HEK293T (cell line): Measurements from ENCODE around the gene RPS19BP1.
"Not testable (repeated sequence)": the region's sequence is repeated elsewhere in the genome, so short reads cannot be mapped to it uniquely, and the experiment has no call there.

ENCODE experiments used
- CTCF ChIA-PET: fragments of 350-600 bp; formaldehyde crosslinking; extraction: SDS; loops from one replicate; lab custom pipeline; 2021; ENCODE audit warnings: antibody characterized with exemption, inconsistent platforms; lab: Yijun Ruan, JAX
- POLR2A ChIA-PET: fragments of 350-600 bp; formaldehyde crosslinking; extraction: SDS; loops from one replicate; lab custom pipeline; 2020; ENCODE audit warnings: antibody characterized with exemption, inconsistent platforms; lab: Yijun Ruan, JAX
- DNase-seq: peaks from one replicate; pipeline ENCODE4 v3.0.0; 2012; ENCODE audit warnings: mixed read lengths; ENCODE audit errors: extremely low spot score
- ARNT ChIP-seq: fragments of 450-650 bp; IDR thresholded peaks from 2 replicates; pipeline ENCODE4 v1.6.1; 2017; ENCODE audit warnings: mild to moderate bottlenecking
- BHLHE40 ChIP-seq: fragments of 450-650 bp; IDR thresholded peaks from 2 replicates; pipeline ENCODE4 v1.6.1; 2016; ENCODE audit warnings: mild to moderate bottlenecking, moderate library complexity, borderline replicate concordance
- CTBP1 ChIP-seq: fragments of 450-650 bp; IDR thresholded peaks from 2 replicates; pipeline ENCODE4 v1.6.1; 2016; ENCODE audit warnings: borderline replicate concordance
- ELF4 ChIP-seq: fragments of 450-650 bp; IDR thresholded peaks from 2 replicates; pipeline ENCODE4 v1.6.1; 2017; ENCODE audit warnings: antibody characterized with exemption
- FOXA1 ChIP-seq: fragments of 450-650 bp; IDR thresholded peaks from 2 replicates; pipeline ENCODE4 v1.6.1; 2016; ENCODE audit warnings: mild to moderate bottlenecking
- FOXK2 ChIP-seq: fragments of 450-650 bp; IDR thresholded peaks from 2 replicates; pipeline ENCODE4 v1.6.1; 2016; ENCODE audit warnings: mild to moderate bottlenecking
- FOXM1 ChIP-seq: fragments of 450-650 bp; IDR thresholded peaks from 2 replicates; pipeline ENCODE4 v1.6.1; 2017; ENCODE audit warnings: mild to moderate bottlenecking, borderline replicate concordance
- HDGF ChIP-seq: fragments of 450-650 bp; IDR thresholded peaks from 2 replicates; pipeline ENCODE4 v1.6.1; 2017; ENCODE audit warnings: antibody characterized with exemption, borderline replicate concordance
- L3MBTL2 ChIP-seq: fragments of 450-650 bp; conservative IDR thresholded peaks from 2 replicates; pipeline ENCODE4 v1.6.1; 2016; ENCODE audit warnings: mild to moderate bottlenecking
- LEF1 ChIP-seq: fragments of 450-650 bp; IDR thresholded peaks from 2 replicates; pipeline ENCODE4 v1.6.1; 2017; ENCODE audit warnings: mild to moderate bottlenecking, borderline replicate concordance
- NFRKB ChIP-seq: fragments of 450-650 bp; IDR thresholded peaks from 2 replicates; pipeline ENCODE4 v1.6.1; 2016; ENCODE audit warnings: mild to moderate bottlenecking, moderate library complexity
- PKNOX1 ChIP-seq: fragments of 450-650 bp; IDR thresholded peaks from 2 replicates; pipeline ENCODE4 v1.6.1; 2016
- SP1 ChIP-seq: fragments of 450-650 bp; IDR thresholded peaks from 2 replicates; pipeline ENCODE4 v1.6.1; 2017
- SUZ12 ChIP-seq: fragments of 450-650 bp; IDR thresholded peaks from 2 replicates; pipeline ENCODE4 v1.6.1; 2016; ENCODE audit warnings: mild to moderate bottlenecking
- TARDBP ChIP-seq: fragments of 450-650 bp; IDR thresholded peaks from 2 replicates; pipeline ENCODE4 v1.6.1; 2016
- ZNF384 ChIP-seq: fragments of 450-650 bp; IDR thresholded peaks from 2 replicates; pipeline ENCODE4 v1.6.1; 2016

Gene RPS19BP1

GRCh38 chr22:39508393-39508792 is 24.2 kb downstream of the RPS19BP1 start:
- no peak for TF ChIP-seq ELF4
- no peak for TF ChIP-seq CTBP1
- TF ChIP-seq HDGF = no peak
- TF ChIP-seq SP1 = no peak
- TF ChIP-seq FOXA1 = no peak
- no peak for TF ChIP-seq PKNOX1
- no peak for TF ChIP-seq L3MBTL2
- no peak for TF ChIP-seq LEF1
- no peak for TF ChIP-seq BHLHE40
- no peak for TF ChIP-seq FOXM1
- TF ChIP-seq ZNF384 = no peak
- no peak for TF ChIP-seq ARNT
- no peak for DNase-seq
- POLR2A ChIA-PET = interaction anchor here (1.3 to 2.4 kb wide), 2 partner anchors 12 to 14 kb away, joined by 3 to 16 read pairs; partner anchors contain the start of gene ATF4
- CTCF ChIA-PET = no interaction called here

GRCh38 chr22:39507021-39507420 is 25.5 kb downstream of the RPS19BP1 start:
- POLR2A ChIA-PET = interaction anchor here (1.6 to 2.4 kb wide), 2 partner anchors 11 to 13 kb away, joined by 6 to 16 read pairs; partner anchors contain the start of gene ATF4
- CTCF ChIA-PET = interaction anchor here (0.8 kb wide), 1 partner anchor 22 kb away, joined by 3 read pairs; no protein-coding TSS in a partner anchor
- DNase-seq = not testable (repeated sequence)

DNA sequence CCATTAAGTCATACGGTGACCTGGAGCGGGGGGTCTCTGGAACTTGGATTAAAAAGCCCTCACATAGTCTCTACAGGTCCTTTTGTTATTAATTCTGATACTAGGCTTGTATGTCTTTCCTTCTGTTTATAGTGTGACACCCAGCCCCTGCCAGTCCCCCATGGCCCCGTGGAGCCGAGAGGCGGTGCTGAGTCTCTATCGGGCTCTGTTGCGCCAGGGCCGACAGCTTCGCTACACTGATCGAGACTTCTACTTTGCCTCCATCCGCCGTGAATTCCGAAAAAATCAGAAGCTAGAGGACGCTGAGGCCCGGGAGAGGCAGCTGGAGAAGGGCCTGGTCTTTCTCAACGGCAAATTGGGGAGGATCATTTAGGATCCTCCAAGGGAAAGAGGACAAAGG is 28.5 kb downstream of the RPS19BP1 start:
- TF ChIP-seq FOXA1 (no peak), HDGF (no peak), FOXK2 (no peak), ZNF384 (no peak), FOXM1 (no peak), CTBP1 (no peak), SUZ12 (no peak), L3MBTL2 (no peak), ELF4 (no peak), LEF1 (no peak), ARNT (no peak), SP1 (no peak), BHLHE40 (no peak), PKNOX1 (no peak), NFRKB (no peak), TARDBP (no peak)
- CTCF ChIA-PET = interaction anchor here (1.5 kb wide), 1 partner anchor 10 kb away, joined by 7 read pairs; no protein-coding TSS in a partner anchor
- POLR2A ChIA-PET = interaction anchor here (1.2 to 4.3 kb wide), 3 partner anchors 14 to 185 kb away, joined by 3 to 94 read pairs (median 3); partner anchors contain the start of genes ATF4 and RPL3
- DNase-seq = no peak

DNA sequence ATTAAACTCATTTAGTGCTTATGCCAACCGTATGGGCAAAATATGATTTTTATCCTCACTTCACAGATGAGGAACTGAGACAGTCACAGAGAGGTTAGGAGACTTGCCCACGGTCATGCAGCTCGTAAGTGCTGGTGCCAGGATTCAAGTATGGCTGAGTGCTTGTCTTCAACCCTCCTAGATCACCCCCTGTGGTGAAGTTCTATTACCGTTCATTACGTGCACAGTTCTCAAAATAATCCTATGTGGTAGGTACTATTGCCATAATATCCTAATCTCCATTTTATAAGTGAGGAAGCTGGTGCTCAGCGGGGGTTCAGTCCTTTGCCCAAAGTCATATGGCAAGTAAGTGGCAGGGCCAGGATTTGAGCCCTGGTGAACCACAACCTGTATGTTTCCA is 28.9 kb downstream of the RPS19BP1 start:
- DNase-seq = no peak
- TF ChIP-seq BHLHE40 (no peak), HDGF (no peak), NFRKB (no peak), ELF4 (no peak), L3MBTL2 (no peak), CTBP1 (no peak), FOXM1 (no peak), LEF1 (no peak), SP1 (no peak), SUZ12 (no peak), FOXA1 (no peak), TARDBP (no peak), FOXK2 (no peak), ARNT (no peak), PKNOX1 (no peak), ZNF384 (no peak)
- ChIA-PET POLR2A (interaction anchor here (1.2 to 4.3 kb wide), 4 partner anchors 14 to 184 kb away, joined by 3 to 100 read pairs (median 48); partner anchors contain the start of genes ATF4 and RPL3), CTCF (interaction anchor here (1.0 kb wide), 1 partner anchor 11 kb away, joined by 7 read pairs; no protein-coding TSS in a partner anchor)

DNA sequence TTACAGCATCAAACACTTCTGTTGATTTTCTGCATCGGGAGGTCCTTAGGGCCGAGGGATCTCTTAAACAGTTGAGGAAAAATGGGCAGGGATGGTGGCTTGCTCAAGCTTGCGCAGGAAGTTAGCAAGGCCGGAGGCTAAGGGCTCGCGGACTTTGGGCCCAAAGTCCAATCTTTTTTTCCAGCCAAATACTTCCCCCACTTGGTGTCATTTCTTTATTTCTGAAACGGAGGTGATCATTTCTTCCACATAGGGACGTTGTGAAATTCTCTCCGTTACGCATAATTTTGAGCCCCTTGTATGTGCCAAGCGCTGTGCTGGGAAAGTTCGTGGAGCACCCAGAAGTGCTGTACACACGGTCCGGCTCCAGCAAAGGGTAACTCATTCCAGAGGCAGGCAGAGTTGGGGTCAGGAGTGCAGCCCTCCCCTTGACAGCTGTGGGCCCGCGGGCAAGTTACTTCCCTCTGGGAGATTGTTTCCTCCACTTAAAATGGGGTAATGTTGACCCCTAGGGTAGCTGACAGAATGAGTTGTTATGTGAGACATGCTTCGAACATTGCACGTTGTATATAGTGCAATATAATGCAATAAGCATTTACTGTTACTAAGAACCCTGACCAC is 29.6 kb downstream of the RPS19BP1 start:
- POLR2A ChIA-PET = interaction anchor here (1.0 to 4.3 kb wide), 8 partner anchors 9 to 184 kb away, joined by 3 to 100 read pairs (median 8); partner anchors contain the start of genes ATF4 and RPL3
- TF ChIP-seq FOXK2 (no peak), BHLHE40 (no peak), ZNF384 (no peak), FOXM1 (no peak), L3MBTL2 (no peak)
- CTCF ChIA-PET = interaction anchor here (1.0 kb wide), 1 partner anchor 11 kb away, joined by 7 read pairs; no protein-coding TSS in a partner anchor
- no peak for DNase-seq

GRCh38 chr22:39502109-39502788 is 30.3 kb downstream of the RPS19BP1 start, which contains the start of gene MIEF1:
MIEF1 (plus strand) TSS chr22:39502290; CDS start chr22:39511295, 9,005 bp downstream.
- no peak for TF ChIP-seq BHLHE40
- TF ChIP-seq L3MBTL2 = peak; percentile 84
- TF ChIP-seq SP1 = no peak
- TF ChIP-seq FOXK2 = no peak
- TF ChIP-seq ARNT = no peak
- TF ChIP-seq HDGF = 0 out of 2 replicates have a peak, but pooled peaks have one; percentile 84
- TF ChIP-seq FOXA1 = no peak
- TF ChIP-seq NFRKB = no peak
- TF ChIP-seq ELF4 = peak; percentile 90
- no peak for TF ChIP-seq PKNOX1
- no peak for TF ChIP-seq FOXM1
- TF ChIP-seq SUZ12 = no peak
- TF ChIP-seq CTBP1 = no peak
- no peak for TF ChIP-seq LEF1
- no peak for TF ChIP-seq ZNF384
- no peak for TF ChIP-seq TARDBP
- ChIA-PET POLR2A (interaction anchor here (0.6 to 4.3 kb wide), 19 partner anchors 9 to 542 kb away, joined by 3 to 100 read pairs (median 4); partner anchors contain the start of genes ATF4, CBX7, RPL3 and TAB1), CTCF (interaction anchor here (0.6 to 2.0 kb wide), 7 partner anchors 9 to 498 kb away, joined by 3 to 11 read pairs (median 5); no protein-coding TSS in a partner anchor)
- DNase-seq = peak; percentile 99
